ENCODE results near the gene TMEM39B. TPM values are rescaled to one million over a fixed set of nuclear protein-coding genes. Genes with fewer than 3 reads are reported as not detected.

Gene TMEM39B
- total RNA-seq, 2 donors from 2014 or later, result 26.2 to 34.4 TPM

DNA sequence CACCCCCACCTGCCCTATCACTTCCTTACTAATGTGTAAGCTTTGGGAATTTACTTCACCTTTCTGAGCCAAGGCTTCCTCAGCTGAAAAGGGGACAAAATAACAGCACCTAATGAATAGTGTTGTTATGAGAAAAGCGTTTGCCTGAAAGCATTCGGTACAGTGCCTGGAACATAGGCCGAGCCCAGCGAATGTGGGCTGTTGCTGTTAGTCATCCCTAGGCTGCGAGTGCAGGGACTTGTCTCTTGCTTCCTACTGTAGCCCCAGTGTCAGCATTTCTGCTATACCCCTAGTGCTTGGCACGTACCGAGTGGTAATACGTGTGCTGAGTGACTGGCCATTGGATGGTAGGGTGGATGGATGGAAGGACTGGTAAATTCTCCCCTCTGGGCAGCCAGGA is 18.4 kb downstream of the TMEM39B start:
- H3K27ac Mint-ChIP-seq, result no peak overlapping the region
- no peaks in the 10 kb centered on the region for H3K9me3 Mint-ChIP-seq
- peaks cover 85% of the 10 kb centered on the region for H3K36me3 Mint-ChIP-seq (ENCODE audit: low read depth)
- no peaks in the 10 kb centered on the region for H3K4me1 Mint-ChIP-seq
- H3K4me3 Mint-ChIP-seq, result no peak overlapping the region
- no peaks in the 10 kb centered on the region for H3K27me3 Mint-ChIP-seq
- no peak for ATAC-seq (replicated peaks)

DNA sequence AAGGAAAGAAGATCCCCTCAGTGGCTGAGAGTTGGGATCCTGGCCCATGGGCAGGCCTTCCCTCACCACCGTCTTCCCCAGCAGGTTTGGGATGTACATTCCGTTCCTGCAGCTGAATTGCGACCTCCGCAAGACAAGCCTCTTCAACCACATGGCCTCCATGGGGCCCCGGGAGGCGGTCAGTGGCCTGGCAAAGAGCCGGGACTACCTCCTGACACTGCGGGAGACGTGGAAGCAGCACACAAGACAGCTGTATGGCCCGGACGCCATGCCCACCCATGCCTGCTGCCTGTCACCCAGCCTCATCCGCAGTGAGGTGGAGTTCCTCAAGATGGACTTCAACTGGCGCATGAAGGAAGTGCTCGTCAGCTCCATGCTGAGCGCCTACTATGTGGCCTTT is 18.9 kb downstream of the TMEM39B start:
- Mint-ChIP-seq H3K36me3 (ENCODE audit: low read depth) (peaks cover 86% of the 10 kb centered on the region), H3K27me3 (no peaks in the 10 kb centered on the region), H3K4me1 (no peaks in the 10 kb centered on the region), H3K9me3 (no peaks in the 10 kb centered on the region), H3K27ac (no peak overlapping the region), H3K4me3 (no peak overlapping the region)
- ATAC-seq (replicated peaks), result no peak

DNA sequence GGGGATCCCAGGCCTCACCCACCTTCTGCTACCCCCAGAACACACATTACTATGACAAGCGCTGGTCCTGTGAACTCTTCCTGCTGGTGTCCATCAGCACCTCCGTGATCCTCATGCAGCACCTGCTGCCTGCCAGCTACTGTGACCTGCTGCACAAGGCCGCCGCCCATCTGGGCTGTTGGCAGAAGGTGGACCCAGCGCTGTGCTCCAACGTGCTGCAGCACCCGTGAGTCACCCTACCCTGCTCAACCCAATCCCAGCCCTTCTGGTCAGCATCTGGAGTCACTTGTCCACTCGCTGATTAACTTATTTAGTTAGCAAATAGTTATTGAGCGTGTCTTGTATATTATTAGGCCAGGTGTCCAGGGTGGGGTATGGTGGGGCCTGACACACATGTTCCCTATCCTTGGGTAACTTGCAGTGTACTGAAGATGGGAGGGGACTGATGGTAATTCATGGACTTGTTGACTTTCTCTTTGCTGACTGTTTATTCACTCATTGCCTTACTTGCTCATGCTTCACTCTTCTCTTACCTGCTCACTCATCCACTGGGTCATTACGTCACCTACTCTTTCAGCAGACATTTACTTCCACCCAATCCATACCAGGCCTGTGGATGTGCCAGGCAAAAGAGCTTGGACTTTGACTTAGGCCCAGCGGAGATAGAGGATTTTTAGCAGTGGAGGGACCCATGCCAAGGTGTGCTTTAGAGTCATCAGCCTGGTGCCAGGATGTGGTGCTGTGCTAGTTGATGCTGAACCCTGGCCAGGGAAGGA is 22.2 kb downstream of the TMEM39B start:
- Mint-ChIP-seq H3K4me3 (no peak overlapping the region), H3K27me3 (no peaks in the 10 kb centered on the region), H3K36me3 (ENCODE audit: low read depth) (peaks cover 97% of the 10 kb centered on the region), H3K27ac (no peak overlapping the region), H3K4me1 (no peaks in the 10 kb centered on the region), H3K9me3 (no peaks in the 10 kb centered on the region)
- no peak for ATAC-seq (replicated peaks)

DNA sequence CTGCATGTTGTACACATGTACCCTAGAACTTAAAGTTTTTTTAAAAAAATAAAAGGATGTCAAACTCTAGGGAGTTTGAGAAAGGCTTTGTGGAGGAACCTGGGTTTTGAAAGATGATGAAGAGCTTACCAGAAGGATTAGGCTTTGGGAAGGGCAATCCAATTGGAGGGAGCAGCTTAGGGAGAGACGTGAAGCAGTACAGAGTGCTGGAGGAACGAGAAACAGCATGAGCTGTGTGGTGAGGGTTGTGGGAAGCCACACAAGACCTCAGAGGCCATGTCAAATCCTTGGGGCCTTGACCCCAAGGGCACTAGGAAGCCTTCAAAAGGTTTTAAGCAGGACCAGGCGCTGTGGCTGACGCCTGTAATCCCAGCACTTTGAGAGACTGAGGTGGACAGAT is 26.7 kb downstream of the TMEM39B start:
- ATAC-seq (replicated peaks), result no peak
- no peak overlapping the region for H3K27ac Mint-ChIP-seq

DNA sequence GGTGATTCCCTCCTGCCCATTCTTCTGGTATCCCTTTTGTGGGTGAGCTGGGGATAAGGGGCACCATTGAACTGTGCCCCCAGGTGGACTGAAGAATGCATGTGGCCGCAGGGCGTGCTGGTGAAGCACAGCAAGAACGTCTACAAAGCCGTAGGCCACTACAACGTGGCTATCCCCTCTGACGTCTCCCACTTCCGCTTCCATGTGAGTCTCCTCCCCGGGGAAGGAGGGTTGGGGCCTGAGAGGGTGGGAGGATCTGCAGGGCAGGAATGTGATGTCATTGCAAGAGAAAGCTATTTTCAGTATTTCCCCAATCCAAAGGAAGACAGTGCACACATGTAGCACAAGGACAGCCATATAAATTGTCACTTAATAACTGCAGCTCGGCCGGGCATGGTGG is 27.6 kb downstream of the TMEM39B start:
- H3K4me3 Mint-ChIP-seq, result no peak overlapping the region
- peaks cover 69% of the 10 kb centered on the region for H3K36me3 Mint-ChIP-seq (ENCODE audit: low read depth)
- H3K9me3 Mint-ChIP-seq, result no peaks in the 10 kb centered on the region
- no peaks in the 10 kb centered on the region for H3K27me3 Mint-ChIP-seq
- no peaks in the 10 kb centered on the region for H3K4me1 Mint-ChIP-seq
- H3K27ac Mint-ChIP-seq, result no peak overlapping the region
- no peak for ATAC-seq (replicated peaks)

More for the DNA sequence above, 26.7 kb downstream of the TMEM39B start:
- Mint-ChIP-seq H3K36me3 (ENCODE audit: low read depth) (peaks cover 78% of the 10 kb centered on the region), H3K4me3 (no peak overlapping the region), H3K27me3 (no peaks in the 10 kb centered on the region), H3K4me1 (no peaks in the 10 kb centered on the region), H3K9me3 (no peaks in the 10 kb centered on the region)

DNA sequence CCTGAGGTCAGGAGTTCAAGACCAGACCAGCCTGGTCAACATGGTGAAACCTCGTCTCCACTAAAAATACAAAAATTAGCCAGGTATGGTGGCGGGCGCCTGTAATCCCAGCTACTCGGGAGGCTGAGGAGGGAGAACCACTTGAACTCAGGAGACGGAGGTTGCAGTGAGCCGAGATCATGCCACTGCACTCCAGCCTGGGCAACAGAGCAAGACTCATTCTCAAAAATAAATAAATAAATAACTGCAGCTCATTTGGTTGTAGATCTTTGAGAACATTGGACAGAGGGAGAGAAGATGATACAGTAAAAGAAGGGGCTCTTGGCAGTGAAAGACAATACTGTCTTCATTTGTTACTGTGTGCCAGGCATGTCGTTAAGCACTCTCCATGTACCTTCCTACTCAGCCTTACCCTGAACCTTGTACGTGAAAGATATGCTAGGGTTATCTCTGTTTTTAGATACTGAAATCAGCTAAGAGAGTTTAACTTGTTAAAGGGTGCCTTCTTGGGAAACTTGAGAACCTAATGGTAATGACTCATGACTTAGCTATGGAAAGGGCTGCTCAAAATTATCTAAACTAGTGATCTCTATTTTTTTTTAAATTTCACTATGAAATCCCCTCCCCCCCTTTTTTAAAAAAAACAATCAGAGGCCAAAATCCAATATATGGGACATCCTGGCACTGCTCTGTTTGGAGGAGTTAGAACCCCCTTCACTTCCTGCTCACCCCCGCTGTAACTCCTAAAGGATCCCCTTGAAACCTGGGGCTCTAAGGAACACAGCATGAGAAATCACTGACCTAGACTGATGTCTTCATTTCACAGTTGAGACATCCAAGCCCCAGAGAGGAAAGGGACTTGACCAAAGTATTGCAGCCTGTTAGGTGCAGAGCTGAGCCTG is 28.3 kb downstream of the TMEM39B start:
- ATAC-seq (replicated peaks), result no peak
- no peak overlapping the region for H3K27ac Mint-ChIP-seq
- no peaks in the 10 kb centered on the region for H3K9me3 Mint-ChIP-seq
- H3K36me3 Mint-ChIP-seq (ENCODE audit: low read depth), result peaks cover 62% of the 10 kb centered on the region
- no peaks in the 10 kb centered on the region for H3K27me3 Mint-ChIP-seq
- no peaks in the 10 kb centered on the region for H3K4me1 Mint-ChIP-seq
- H3K4me3 Mint-ChIP-seq, result no peak overlapping the region

DNA sequence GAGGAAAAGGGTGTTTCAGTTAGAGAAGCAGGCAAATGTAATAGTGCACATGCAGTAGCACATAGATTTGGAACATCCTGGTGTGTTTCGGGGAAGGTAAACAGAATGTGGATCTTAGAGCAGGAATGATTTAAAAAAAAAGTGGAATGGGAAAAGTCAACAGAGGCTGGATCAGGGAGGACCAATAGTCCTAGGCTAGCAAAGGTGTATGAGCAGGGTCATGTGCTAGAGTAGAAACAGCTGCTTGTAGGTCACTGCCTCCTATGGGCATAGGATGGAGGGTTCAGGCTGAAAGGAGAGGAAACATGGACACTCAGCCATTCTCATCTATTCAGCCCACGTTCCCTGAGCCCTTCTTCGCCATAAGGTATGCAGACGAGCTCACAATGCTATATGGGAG is 31.4 kb downstream of the TMEM39B start:
- Mint-ChIP-seq H3K27ac (no peak overlapping the region), H3K27me3 (no peaks in the 10 kb centered on the region), H3K36me3 (ENCODE audit: low read depth) (peaks cover 46% of the 10 kb centered on the region), H3K9me3 (no peaks in the 10 kb centered on the region), H3K4me3 (no peak overlapping the region), H3K4me1 (peaks cover 5% of the 10 kb centered on the region)
- no peak for ATAC-seq (replicated peaks)

DNA sequence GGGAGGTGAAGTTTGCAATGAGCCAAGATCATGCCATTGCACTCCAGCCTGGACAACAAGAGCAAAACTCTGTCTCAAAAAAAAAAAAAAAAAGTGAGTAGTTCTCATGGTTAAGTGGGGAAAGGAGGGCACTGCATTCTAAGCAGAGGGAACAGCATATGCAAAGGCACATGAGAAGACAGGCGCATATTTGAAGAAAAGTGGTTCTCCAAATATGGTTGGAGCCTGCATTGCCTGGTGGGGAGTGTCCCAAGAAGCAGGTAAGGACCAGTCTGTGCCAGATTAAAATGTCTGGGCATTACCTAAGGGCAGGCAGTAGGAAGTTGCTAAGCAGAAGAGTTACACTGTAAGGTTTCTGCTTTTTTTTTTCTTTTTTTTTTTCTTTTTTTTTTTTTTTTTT is 32.6 kb downstream of the TMEM39B start:
- no peak overlapping the region for H3K4me3 Mint-ChIP-seq
- H3K36me3 Mint-ChIP-seq (ENCODE audit: low read depth), result peaks cover 42% of the 10 kb centered on the region
- no peaks in the 10 kb centered on the region for H3K9me3 Mint-ChIP-seq
- no peaks in the 10 kb centered on the region for H3K27me3 Mint-ChIP-seq
- no peak overlapping the region for H3K27ac Mint-ChIP-seq
- no peak for ATAC-seq (replicated peaks)
- peaks cover 7% of the 10 kb centered on the region for H3K4me1 Mint-ChIP-seq

DNA sequence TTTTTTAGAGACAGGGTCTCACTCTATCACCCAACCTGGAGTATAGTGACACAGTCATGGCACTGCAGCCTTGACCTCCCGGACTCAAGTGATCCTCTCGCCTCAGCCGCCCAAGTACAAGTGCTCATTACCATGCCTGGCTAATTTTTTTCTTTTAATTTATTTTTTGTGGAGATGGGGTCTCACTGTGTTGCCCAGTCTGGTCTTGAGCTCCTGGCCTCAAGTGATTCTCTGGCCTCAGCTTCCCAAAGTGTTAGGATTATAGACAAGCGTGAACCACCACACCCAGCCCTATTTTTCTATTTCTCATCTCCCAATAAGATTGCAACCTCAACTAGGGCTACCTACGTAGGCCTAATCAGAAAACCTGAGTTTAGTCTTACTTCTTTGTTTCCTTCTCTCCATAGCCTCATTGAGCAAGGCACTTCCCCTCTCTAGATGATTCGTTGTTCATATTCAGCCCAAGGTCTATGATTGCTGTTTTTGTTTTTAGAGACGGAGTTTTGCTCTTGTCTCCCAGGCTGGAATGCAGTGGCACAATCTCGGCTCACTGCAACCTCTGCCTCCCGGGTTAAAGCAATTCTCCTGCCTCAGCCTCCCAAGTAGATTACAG is 34.0 kb downstream of the TMEM39B start:
- H3K27ac Mint-ChIP-seq, result peak overlapping the region; percentile 98
- peaks cover 21% of the 10 kb centered on the region for H3K4me1 Mint-ChIP-seq
- H3K27me3 Mint-ChIP-seq, result no peaks in the 10 kb centered on the region
- H3K36me3 Mint-ChIP-seq (ENCODE audit: low read depth), result peaks cover 40% of the 10 kb centered on the region
- H3K9me3 Mint-ChIP-seq, result no peaks in the 10 kb centered on the region
- no peak for ATAC-seq (replicated peaks)
- H3K4me3 Mint-ChIP-seq, result peak overlapping the region; percentile 96

DNA sequence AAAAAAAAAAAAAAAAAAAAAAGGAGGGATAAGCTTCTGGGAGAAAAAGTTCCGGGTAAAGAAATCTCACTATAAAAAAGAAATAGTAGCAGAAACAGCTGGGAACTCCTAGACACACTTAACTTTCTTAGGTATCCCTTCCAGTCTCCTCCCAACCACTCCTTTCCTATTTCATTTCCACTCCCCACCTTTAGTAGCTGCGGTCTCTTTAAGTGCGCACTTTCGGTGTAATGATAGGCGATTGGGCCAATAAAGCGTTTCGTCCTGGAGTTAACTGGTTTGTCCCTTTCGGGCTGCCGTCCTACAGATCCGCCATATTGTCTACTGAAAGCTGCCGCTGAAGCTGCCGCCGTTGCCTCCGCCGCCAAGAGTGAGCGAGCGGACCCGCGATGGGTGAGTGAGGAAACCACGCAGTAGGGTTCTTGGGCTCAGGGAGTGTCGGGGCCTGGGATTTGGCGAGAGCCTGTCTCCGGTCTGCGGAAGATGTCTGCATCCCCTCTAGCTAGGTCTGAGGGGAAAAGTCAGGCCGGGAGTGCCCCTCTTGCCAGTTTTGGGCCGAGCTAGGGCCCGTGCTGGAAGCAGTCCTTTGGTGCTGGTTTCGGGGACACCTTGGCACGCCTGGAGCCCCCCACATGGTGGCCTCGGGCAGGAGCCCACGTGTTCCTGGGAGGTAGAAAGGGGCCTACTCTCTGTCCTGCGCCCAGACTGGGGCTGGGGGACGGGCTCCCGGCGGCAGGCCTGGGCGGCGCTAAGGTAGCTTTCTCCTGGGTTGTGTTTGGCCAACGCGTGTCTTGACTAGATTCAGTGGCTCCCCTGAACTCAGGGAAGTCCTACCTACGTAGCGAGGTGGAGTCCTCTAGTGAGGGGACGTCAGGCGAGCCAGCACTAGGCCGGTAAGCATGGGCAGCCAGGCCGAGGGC is 35.3 kb downstream of the TMEM39B start, which contains the start of gene KPNA6:
TSS of gene KPNA6 (plus strand) at position 315 of the 920 bp plus-strand sequence. CDS start at position 390, 75 bp downstream.
- peaks cover 29% of the 10 kb centered on the region for H3K4me1 Mint-ChIP-seq
- H3K27me3 Mint-ChIP-seq, result no peaks in the 10 kb centered on the region
- H3K4me3 Mint-ChIP-seq, result peak within 1 kb of the TSS; percentile 96
- ATAC-seq (replicated peaks), result peak; percentile 83
- no peaks in the 10 kb centered on the region for H3K9me3 Mint-ChIP-seq
- peak within 1 kb of the TSS; percentile 98 for H3K27ac Mint-ChIP-seq
- peaks cover 33% of the 10 kb centered on the region for H3K36me3 Mint-ChIP-seq (ENCODE audit: low read depth)

DNA sequence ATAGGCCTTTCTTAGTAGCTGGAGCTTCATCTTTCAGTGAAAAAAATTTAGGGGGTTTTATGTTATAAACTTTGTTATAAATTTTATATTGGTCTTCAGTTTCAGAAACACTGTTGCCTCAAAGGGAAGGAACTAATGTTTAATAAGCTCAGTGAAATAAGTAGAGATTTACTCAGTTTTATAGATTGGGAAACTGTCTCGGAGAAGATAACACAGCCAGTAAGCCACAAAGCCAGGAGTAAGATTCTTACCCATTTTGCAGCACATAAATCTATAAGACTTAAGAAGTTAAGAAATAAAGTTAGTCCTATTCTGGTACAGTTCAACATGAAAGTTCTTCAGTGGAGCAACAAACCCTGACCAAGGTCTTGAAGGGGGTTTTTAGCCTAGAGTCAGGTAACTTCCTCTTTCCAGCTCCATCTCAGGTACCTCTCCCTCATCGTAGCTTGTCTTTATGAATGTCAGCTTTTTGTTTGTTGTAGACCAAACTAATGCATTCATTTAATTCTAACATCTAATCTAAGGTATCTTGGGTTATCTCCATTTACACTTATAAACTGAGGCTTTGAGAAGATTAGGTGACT is 38.4 kb downstream of the TMEM39B start:
- peaks cover 36% of the 10 kb centered on the region for H3K36me3 Mint-ChIP-seq (ENCODE audit: low read depth)
- H3K27ac Mint-ChIP-seq, result peak overlapping the region; percentile 29
- H3K4me3 Mint-ChIP-seq, result peak overlapping the region; percentile 96
- ATAC-seq (replicated peaks), result no peak
- peaks cover 29% of the 10 kb centered on the region for H3K4me1 Mint-ChIP-seq
- H3K27me3 Mint-ChIP-seq, result no peaks in the 10 kb centered on the region
- no peaks in the 10 kb centered on the region for H3K9me3 Mint-ChIP-seq

DNA sequence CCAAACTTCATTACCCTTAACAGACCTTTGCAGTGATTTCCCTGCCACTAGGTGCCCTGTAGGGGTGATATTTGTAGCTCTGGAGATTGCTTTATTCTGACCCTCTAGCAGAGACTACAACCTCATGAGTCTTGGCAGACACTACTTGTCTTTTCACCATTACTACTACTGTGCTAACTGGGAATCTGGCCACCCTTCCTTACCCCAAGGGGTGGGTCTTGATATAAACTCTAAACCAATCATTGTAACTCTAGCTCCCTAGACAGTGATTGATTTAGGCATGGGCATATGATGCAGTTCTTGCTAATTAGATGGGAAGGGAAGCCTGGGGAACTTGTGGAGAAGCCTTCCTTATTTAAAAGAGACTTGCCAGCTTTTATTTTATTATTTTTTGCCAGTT is 39.0 kb downstream of the TMEM39B start:
- Mint-ChIP-seq H3K36me3 (ENCODE audit: low read depth) (peaks cover 42% of the 10 kb centered on the region), H3K27ac (peak overlapping the region; percentile 29), H3K27me3 (no peaks in the 10 kb centered on the region), H3K4me1 (peaks cover 32% of the 10 kb centered on the region), H3K9me3 (no peaks in the 10 kb centered on the region), H3K4me3 (peak overlapping the region; percentile 96)
- no peak for ATAC-seq (replicated peaks)

DNA sequence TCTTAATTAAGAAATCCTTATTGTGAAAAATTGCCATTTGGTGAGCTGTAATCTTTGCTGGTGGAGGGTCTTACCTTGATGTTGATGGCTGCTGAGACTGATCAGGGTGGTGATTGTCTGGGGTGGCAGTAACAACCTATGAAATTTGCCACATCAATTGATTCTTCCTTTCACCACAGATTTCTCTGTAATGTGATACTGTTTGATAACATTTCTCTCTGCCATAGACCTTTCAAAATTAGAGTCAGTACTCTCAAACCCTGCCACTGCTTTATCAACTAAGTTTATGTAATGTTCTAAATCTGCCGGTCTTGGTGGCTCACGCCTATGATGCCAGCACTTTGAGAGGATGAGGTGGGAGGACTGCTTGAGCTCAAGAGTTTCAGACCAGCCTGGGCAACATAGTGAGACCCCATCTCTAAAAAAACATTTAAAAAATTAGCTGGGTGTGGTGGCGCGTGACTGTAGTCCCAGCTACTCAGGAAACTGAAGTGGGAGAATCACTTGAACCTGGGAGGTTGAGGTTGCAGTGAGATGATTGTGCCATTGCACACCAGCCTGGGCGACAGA is 40.2 kb downstream of the TMEM39B start:
- H3K36me3 Mint-ChIP-seq (ENCODE audit: low read depth), result peaks cover 46% of the 10 kb centered on the region
- H3K27ac Mint-ChIP-seq, result peak overlapping the region; percentile 74
- ATAC-seq (replicated peaks), result peak; percentile 14
- H3K4me1 Mint-ChIP-seq, result peaks cover 29% of the 10 kb centered on the region
- H3K9me3 Mint-ChIP-seq, result no peaks in the 10 kb centered on the region
- peak overlapping the region; percentile 21 for H3K4me3 Mint-ChIP-seq
- H3K27me3 Mint-ChIP-seq, result no peaks in the 10 kb centered on the region
